ENCODE measurements around the gene CASP2.

GRCh38 chr7:143286522-143286890, 1.6 kb upstream of the CASP2 start:
- TF ChIP-seq SP2 (IDR thresholded peaks at IDR 0.05; ENCODE audit: low read length): no peak
- TF ChIP-seq, protein P1, sequence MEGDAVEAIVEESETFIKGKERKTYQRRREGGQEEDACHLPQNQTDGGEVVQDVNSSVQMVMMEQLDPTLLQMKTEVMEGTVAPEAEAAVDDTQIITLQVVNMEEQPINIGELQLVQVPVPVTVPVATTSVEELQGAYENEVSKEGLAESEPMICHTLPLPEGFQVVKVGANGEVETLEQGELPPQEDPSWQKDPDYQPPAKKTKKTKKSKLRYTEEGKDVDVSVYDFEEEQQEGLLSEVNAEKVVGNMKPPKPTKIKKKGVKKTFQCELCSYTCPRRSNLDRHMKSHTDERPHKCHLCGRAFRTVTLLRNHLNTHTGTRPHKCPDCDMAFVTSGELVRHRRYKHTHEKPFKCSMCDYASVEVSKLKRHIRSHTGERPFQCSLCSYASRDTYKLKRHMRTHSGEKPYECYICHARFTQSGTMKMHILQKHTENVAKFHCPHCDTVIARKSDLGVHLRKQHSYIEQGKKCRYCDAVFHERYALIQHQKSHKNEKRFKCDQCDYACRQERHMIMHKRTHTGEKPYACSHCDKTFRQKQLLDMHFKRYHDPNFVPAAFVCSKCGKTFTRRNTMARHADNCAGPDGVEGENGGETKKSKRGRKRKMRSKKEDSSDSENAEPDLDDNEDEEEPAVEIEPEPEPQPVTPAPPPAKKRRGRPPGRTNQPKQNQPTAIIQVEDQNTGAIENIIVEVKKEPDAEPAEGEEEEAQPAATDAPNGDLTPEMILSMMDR (IDR thresholded peaks at IDR 0.05; ENCODE audit: control extremely low read depth in 1 of 3, insufficient read depth in 1 of 3, low read depth in 1 of 3, low read length in 3 of 3): no peak
- no peak for TF ChIP-seq SUZ12 (IDR thresholded peaks at IDR 0.05; ENCODE audit: low read length)
- no peak for TF ChIP-seq SIRT6 (IDR thresholded peaks at IDR 0.05; ENCODE audit: low read length)
- TF ChIP-seq, protein P2, sequence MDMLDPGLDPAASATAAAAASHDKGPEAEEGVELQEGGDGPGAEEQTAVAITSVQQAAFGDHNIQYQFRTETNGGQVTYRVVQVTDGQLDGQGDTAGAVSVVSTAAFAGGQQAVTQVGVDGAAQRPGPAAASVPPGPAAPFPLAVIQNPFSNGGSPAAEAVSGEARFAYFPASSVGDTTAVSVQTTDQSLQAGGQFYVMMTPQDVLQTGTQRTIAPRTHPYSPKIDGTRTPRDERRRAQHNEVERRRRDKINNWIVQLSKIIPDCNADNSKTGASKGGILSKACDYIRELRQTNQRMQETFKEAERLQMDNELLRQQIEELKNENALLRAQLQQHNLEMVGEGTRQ (IDR thresholded peaks at IDR 0.05; ENCODE audit: low read length): no peak
- no peak for TF ChIP-seq TEAD4 (IDR thresholded peaks at IDR 0.05; ENCODE audit: low read depth, low read length)
- TF ChIP-seq EZH2 (IDR thresholded peaks at IDR 0.05; ENCODE audit: low read depth, low read length, severe bottlenecking): no peak
- TF ChIP-seq TAF1 (IDR thresholded peaks at IDR 0.05; ENCODE audit: low read depth, low read length): no peak
- no peak for TF ChIP-seq SP1 (IDR thresholded peaks at IDR 0.05; ENCODE audit: low read depth, low read length)

All from H1 (cell line).